Stomach (tissue), 4 donors: ENCODE measurements around the gene PPP1R13B.

Source experiments
- POLR2A ChIP-seq, 4 donors: fragments of 450-650 bp; IDR thresholded peaks; one replicate each; pipeline ENCODE4 v1.6.1; 2016; ENCODE audit warnings: antibody characterized with exemption in 4 of 4, control low read depth in 2 of 4, mild to moderate bottlenecking in 1 of 4, moderate library complexity in 1 of 4
- POLR2AphosphoS5 ChIP-seq, 3 donors: sonication (generic); formaldehyde crosslinking; IDR thresholded peaks; one replicate each; pipeline ENCODE4 v1.6.1; 2016; ENCODE audit warnings: antibody characterized with exemption in 3 of 3

GRCh38 chr14:103699901-103700752, 147.2 kb downstream of the PPP1R13B start:
- no peak for TF ChIP-seq POLR2A (IDR thresholded peaks at IDR 0.05)
- no peak for TF ChIP-seq POLR2AphosphoS5 (IDR thresholded peaks at IDR 0.05)
